Activated effector memory CD4-positive, alpha-beta T cell treated with anti-CD3 and anti-CD28 coated beads, Interleukin-2, amount 50 U/mL, for 16 hours (primary cell): Measurements from ENCODE around the gene ASPN.
"Not testable (repeated sequence)": the region's sequence is repeated elsewhere in the genome, so short reads cannot be mapped to it uniquely, and the experiment has no call there.

Experiments
- DNase-seq: peaks from one replicate; pipeline ENCODE4 v3.0.0-alpha.2; 2020

The ASPN gene

DNA sequence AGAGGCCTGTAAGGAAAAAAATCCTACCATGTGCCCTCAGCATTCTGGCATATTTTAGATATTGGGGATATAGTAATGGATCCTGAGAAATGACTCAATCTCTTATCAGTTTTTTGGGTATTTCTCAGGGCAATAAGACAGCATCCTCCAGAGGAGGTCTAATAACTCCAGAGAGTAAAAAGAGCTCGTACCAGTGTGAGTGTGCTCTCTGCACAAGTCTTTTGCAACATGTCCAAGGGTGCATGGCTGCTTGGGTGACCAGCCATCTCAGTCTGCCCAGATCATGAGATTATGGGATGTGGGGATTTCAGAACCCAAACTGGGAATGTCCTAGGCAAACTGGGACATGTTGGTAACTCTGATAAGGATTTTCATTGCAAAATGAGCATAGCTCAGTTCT, 15.3 kb downstream of the ASPN start:
- DNase-seq = no peak

DNA sequence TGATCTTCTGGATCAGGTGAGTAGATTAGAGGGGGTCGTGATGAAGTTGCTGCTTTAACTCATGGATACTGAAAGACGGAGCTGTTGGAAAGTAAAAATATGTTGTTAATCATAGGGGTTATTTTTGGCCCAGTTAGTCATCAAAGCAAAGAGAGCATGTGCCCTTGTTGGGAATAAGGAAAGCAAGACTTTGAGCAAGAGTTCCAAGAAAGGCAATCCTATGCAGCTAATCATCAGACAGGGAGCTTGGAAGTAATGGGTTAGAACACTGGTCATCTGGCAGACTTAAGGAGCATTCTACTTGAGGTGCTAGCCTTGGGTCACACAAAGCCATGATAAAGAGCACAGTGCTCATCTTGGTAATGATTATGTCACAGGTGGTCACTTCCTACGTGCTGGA, 18.3 kb downstream of the ASPN start:
- no peak for DNase-seq

DNA sequence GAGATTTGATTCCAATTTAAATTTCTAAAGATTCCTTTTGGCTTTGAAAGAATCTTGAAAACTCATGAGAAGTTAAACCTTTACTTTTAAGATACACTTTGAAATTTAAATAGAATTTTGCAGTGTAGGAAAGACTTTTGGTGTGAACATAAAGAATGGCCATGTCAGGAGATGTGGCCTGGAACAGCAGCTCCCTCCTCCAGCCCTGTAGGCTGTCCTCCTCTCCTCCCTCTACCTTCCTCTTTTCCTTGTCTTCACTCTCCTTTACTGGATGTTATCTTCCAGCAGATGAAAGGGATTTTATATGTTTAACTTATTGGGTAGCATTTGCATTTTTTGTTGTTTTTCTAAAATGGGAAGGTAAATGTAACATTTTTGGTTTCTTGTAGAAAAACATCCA, 18.9 kb downstream of the ASPN start:
- DNase-seq = no peak

DNA sequence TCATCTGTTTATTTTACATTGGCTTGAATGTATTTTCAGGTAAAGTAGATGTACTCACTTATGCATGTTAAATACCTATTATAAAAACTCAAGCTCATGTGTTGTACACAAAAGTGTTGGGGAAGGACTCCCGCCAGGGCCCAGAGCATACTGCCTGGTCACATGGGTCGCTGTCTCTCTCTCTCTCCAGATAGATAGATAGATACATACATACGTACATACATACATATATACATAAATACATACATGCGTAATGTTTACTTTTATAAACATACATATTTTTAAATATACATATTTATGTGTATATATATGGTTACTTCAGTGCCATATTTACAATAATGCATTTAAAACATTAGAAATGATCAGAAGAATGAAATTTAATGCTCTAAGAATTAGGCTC, 24.7 kb downstream of the ASPN start:
- DNase-seq = no peak

DNA sequence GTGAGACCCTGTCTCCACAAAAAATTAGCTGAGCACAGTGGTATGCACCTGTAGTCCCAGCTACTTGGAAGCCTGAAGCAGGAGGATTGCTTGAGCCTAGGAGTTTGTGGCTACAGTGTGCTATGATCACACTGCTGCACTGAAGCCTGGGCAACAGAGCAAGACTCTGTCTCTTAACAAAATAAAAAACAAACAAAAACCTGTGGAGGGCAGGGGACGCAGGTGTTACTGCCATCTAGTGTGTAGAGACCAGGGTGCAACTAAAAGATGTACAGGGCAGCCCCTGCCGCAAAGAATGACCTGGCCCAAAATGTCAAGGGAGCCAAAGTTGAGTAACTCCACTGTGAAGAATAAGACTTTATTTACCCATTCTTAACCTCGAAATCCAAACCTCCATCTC, 27.1 kb downstream of the ASPN start:
- no peak for DNase-seq

DNA sequence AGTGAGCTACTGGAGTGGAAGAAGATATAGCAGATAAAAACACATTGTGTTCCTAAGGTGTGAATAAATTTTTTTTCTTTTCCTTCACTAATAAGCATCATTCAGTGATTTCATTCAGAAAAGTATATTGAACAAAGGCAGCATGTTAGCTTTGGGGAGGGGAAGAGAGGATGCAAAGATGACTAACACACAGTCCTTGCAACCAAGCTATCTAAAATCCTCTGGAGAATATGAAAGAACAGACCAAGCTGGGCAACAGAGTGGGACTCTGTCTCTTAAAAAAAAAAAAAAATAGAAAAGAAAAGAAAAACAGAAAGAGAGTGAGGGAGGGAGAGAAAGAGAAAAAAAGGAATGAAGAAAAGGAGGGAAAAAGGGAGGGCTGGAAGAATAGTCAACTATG, 35.8 kb downstream of the ASPN start:
- no peak for DNase-seq

DNA sequence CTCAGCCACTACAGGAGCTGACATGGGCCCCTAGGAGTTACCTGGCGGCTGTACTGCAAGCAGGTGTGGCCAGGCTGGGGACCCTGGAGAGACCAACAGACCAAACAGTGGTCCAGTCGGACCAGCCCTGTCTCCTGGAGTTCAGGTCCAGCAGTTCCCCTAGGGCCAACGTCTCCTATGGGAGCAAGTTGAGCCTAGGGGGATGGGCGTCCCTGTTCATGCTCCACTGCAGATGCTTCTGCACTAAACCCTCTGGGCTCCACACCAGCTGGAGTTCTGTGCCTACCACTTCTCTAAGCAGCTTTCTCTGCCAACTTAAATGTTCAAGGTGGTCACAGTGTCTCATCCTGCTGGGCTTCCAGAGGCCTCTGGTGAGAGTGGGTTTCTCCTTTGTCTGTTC, 37.5 kb downstream of the ASPN start:
- no peak for DNase-seq

DNA sequence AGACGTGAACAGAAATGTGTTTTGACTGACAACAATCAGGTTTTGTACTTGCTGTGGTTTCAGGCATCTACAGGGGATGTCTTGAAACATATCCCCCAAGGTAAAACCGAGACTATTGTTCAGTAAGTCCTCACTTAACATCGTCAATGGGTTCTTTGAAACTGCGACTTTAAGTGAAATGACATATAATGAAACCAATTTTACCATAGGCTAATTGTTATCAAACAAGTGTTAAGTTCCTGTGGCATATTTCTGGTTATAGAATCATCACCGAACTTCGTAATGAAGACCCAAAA, 41.6 kb downstream of the ASPN start:
- no peak for DNase-seq

DNA sequence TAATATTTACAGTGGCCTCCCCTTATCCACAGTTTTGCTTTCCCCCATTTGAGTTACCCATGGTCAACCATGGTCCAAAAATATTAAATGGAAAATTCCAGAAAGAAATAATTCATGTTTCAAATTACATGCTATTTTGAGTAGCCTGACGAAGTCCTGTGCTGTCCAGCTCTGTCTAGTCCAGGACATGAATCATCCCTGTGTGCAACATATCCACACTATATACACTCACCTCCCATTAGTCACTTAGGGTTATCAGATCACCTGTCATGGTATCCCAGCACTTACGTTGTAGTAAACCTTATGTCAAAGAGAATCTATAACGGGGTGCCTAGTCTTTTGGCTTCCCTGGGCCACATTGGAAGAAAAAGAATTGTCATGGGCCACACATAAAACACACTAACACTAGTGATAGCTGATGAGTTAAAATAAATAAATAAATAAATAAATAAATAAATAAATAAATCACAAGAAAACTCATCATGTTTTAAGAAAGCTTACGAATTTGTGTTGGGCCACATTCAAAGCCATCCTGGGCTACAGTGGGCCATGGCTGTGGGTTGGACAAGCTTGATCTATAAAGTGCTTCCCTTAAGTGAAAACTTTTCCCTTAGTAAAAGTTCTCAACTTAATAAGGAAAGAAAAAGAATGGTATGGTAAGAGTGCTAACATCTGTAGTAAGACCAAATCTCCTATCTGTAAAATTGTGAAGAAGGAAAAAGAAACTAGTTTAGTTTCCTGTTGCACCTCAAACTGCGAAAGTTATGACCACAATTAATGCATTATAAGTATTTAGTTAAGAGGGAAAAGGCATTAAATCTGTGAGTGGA, 42.2 kb downstream of the ASPN start:
- no peak for DNase-seq

DNA sequence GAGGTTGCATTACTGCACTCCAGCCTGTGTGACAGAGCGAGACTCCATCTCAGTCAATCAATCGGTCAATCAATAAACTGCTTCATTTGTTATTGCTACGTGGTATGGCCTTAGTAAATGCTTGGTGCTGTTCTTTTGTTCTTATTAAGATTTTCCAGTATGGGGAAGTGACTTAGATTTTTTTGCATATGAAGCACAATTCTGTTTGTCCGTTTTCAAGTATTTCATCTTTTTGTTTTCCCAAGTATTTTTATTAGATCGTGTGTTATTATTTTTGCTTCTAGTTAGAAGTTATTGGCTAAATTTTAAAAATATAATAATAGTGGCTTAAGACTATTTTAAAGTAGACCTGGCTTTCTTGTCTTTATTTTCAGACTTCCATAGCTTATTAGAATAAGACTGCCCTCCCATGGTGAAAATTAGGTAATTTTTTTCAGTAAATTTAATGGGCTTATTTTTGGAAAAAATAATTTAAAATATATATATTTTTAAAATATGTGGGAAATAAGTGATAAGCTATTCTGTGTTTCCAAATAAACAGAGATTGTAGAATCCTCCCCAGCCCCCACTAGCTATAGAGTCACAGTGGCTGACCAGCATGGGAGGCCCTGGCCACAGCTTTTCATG, 43.3 kb downstream of the ASPN start:
- no peak for DNase-seq

DNA sequence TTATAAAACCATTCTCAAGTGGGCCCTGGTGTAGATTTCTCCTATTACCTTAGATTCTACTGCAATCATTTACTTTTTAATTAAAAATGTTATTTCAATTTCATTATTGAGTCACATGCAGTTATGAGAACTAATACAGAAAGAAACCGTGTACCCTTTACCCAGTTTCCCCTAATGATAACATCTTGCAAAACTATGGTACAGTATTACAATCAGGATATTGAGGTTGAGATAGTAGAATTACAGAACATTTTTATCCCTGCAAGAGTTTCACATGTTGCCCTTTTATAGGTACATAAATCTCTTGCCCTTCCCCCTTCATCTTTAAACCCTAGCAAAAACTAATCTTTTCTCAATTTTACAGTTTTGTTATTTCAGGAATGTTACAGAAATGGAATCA, 47.0 kb downstream of the ASPN start:
- DNase-seq = no peak

DNA sequence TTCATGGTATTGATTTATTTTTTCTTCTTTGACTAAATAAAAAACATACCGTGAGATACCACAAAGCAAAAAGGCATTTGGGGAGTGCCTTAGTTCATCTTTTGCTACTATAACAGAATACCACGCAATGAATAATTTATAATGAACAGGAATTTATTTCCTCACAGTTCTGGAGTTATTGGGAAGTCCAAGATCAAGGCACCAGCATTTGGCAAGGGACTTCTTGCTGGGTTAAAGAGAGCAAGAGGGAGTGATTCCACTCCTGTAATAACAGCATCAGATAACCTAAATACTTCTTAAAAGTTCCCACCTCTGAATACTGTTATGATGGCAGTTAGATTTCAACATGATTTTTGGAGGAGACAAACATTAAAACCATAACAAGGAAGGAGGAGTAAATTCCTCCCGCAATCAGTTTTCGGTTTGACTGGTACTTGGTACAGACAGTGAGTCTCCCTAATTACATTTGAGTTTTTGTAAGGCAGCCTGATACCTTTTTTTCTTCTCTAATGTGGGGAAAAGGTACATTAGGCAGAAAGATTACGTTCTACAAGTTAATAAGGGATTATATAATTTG, 49.2 kb downstream of the ASPN start:
- no peak for DNase-seq

DNA sequence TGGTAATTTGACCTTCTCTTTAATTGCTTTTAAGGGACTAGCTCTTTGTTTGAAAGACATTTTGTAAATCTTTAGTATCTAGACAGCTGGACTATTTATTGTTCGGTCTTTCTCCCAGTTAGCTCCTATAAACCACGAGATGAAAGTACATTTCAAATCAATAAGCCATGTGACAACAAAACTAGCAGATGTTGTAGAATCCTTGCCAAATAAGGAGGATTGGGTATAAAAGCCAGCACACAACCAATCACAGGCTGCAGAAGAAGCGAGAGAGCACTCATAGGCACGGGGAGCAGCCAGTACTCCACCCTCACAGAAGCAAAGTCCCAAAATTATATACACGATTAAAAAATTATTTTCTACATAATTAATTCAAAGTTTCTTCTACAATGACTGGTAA, 50.0 kb downstream of the ASPN start:
- no peak for DNase-seq

DNA sequence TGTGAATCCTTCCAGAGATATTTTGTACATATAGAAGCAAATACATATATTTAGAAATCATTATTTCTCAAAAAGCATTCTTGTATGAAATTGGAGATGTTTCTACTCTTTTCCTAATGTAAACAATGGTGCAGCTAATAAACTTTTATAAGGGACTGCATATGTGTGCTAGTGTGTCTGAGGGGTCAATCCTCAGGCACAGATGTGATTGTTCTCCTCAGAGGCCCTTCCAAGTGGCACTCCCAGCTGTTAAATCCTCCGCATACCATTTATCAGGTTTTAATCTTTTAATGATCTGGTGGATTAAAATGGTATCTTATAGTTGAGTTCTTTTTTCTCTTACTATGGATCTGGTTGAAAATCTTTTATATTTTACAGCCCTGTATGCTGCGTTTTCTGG, 52.5 kb downstream of the ASPN start:
- no peak for DNase-seq

DNA sequence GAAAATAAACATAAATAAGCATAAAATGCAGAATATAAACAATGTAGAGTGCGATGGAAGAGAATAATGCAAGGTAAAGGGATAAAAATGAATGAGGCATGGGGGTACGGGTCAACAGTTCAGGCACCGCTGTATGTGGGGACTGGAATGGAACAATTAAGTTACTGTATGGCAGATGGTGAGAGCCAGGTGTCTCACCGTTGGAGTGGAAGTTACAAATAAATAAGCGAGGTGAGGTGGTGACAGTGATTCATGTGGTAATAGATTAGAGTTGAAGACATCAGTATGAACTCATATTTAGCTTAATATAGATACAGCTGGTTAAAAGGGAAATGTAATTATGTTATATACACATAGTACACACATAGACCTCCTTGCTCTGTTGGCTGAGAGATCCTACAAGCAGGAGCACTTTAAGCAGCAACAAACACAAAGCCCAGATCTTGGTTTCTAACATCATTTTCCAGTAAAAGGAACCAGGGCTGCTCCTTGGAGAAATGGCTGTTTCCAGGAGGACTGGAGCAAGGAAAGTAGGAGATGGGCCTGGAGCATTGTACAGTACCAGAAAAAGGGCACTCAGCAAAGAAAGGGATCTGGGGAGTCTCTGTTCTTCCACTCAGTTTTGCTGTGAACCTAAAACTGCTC, 55.7 kb downstream of the ASPN start:
- DNase-seq = no peak

DNA sequence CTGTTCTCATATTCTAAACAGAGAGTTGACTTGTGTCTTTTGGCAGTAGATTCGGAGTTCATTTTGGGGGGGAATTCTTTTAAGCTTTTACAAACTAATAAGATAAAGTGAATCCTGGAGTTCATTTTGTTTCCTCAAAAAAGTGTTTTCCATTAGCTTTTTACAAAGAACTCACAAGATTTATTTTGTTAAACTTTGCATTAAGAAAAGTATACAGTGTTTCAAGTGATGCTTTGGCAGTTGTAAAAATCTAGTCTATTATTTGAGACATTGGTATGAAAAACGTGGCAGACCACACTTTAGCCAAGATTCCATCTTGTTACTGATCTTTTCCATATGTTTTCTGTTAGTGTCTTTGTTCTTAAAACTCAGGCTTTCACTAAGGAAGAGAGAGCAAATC, 56.8 kb downstream of the ASPN start:
- DNase-seq = no peak

DNA sequence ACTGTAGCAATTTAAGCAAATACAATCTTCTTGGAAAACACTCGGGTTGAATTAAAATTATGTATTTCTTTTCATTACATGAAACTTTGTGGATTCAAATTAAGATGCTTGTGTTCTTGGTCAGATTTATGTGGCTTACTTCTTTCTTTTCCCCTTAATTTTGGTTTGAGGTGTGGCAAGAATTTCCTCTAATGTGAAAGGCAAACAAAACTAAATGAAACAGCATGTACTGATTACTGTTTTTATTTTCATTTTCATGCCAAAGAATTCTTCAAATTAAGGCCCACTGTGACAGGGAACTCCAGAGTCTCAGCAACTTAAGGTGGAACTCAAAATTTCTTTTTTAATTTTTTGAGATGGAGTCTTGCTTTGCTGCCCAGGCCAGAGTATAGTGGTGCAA, 58.0 kb downstream of the ASPN start, which contains the start of gene OMD:
TSS of gene OMD (minus strand) at position 132 of the 400 bp plus-strand sequence. CDS start 6,913 bp downstream, outside the sequence.
- no peak for DNase-seq

DNA sequence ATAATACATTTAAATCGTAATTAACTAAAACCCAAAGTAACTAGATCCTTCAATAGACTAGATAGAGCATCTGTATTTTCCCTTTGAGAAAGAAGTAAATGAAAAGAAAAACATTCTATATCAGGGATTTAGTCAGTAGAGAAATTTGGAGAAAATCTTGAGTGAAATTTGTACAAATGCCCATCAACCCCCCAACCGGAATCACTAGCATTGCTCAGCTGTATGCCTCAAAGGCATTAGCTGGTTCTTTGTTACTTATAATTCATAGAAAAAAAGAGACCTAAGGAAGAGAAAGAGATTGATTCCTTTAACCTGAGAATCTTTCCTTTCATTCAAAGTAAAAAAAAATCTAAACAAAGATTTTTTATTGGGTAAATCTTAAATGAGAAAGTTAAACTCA, 58.7 kb downstream of the ASPN start:
- no peak for DNase-seq

DNA sequence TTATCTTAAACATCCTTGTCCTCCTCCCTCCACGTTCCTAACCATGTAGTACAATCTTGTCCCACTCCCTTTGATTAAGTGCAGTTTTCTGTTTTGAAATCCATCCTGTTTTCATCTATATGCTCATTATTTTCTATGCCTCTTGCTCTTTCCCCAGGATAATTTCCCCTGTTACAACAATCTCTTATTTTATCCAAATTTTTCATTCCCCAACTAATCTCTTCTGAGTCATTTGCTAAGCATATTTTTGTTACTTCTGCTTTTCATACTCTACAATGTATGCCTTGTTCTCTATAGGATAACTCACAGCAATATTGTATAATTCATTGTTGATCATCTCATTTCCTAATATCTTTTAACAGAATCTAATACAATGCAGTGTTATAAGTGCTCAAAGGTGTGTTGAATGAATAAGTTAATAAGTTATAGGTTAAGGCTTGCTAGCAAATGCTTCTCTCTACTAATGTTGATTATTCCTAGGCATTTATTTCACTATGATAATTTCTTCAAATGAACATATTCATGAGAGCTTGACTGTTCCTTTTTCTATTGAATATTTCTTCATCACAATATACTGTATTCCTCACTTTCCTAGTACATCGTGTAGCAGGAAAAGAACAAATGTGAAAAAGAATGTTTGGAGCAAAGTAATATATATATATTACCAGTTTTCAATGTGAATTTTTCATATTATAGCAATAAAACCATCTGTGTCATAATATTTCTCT, 59.5 kb downstream of the ASPN start:
- DNase-seq = no peak

DNA sequence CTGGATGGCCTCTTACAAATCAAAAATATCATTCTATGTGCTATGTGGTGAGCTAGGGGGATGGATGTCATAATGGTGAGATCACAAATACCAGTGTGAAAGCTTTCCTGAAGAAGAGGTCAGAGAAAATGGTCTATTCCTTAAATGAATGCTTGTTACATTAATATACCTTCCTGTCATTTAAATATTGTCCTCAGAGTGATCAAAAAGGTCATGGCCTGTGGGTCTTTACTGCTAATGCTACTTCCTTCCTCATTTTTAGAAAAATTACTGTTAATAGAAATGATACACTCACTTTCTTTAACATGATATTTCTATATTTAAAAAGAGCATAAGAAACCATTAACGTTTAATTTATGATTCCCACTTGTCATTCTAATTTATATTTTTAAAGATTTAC, 67.7 kb downstream of the ASPN start:
- no peak for DNase-seq

DNA sequence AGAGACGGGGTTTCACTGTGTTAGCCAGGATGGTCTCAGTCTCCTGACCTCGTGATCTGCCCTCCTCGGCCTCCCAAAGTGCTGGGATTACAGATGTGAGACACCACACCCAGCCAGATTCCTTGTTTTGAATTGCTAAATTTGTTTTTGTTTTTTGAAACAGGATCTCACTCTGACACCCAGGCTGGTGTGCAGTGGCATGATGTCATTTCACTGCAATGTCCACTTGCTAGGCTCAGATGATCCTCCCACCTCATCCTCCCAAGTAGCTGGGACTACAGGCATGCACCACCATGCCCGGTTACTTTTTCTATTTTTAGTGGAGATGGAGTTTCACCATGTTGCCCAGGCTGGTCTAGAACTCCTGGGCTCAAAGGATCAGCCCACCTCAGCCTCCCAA, 71.1 kb downstream of the ASPN start:
- DNase-seq = not testable (repeated sequence)

DNA sequence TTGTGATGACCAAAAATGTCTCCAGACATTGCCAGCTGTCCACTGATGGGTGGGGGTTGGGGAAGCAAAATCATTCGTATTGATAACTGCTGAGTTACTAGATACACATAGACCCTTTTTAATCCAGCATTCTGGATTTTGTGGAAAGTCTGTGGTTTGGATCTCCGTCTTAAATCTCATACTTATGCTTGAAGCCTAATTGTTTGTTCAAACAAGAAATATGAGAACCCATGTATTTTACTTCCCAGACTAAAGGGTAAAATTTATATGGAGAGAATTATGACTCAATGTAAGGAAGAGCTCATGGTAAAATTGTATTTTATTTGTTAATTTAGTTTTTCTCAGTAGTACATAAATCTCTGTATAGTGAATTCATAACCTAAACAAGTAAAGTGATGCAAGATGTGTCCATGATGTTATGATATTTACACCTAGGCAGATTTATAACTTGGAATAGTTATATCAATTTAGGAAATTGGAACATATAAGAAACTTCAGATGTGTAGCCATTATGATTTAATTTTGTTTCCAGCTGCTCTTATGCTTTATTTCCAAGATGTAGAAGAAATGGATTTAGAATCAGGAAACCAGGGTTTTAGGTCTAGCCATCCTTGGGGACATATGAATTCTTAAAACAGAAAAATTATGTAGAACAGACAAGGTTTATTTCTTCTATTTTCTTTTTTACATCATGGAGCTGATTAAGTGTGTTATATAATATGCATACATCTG, 73.4 kb downstream of the ASPN start:
- DNase-seq = no peak

DNA sequence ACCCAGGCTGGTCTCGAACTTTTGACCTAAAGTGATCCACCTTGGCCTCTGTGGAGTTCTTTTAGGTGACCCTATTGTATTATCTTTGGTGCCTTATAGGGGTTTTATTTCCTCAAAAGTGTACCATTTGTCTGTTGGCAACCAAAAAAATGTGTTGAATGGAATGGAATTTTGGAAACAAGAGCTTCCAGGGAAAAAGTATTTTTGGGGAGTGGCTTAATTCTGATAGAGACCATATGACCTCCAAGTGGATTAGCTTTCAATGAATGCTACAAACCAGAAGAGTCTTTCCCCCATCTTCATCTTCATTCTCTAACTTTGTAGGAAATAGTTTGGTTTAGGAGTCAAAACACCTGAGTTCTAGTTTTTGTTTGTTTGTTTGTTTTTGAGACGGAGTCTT, 74.5 kb downstream of the ASPN start:
- no peak for DNase-seq
